ENCODE results near the gene POLR2A.
"Not testable (repeated sequence)": the region's sequence is repeated elsewhere in the genome, so short reads cannot be mapped to it uniquely, and the experiment has no call there.

POLR2A gene

GRCh38 chr17:7460850-7461660 lies 23.1 kb upstream of the POLR2A start:
- DNase-seq (ENCODE audit: low read depth in 2 of 2) = no peak

- DNase-seq (ENCODE audit: low read depth in 2 of 2) = no peak
Observed at GRCh38 chr17:7462474-7463371, 21.4 kb upstream of the POLR2A start.

- DNase-seq (ENCODE audit: low read depth in 2 of 2) = no peak
Observed at GRCh38 chr17:7463372-7463846, 20.8 kb upstream of the POLR2A start.

GRCh38 chr17:7464081-7464480 lies 20.1 kb upstream of the POLR2A start:
- no peak for DNase-seq (ENCODE audit: low read depth in 2 of 2)

- DNase-seq (ENCODE audit: low read depth in 2 of 2) = no peak
Observed at GRCh38 chr17:7465597-7466275, 18.4 kb upstream of the POLR2A start.

- no peak for DNase-seq (ENCODE audit: low read depth in 2 of 2)
Observed at GRCh38 chr17:7466318-7466638, 17.9 kb upstream of the POLR2A start.

- no peak for DNase-seq (ENCODE audit: low read depth in 2 of 2)
Observed at GRCh38 chr17:7466639-7467341, 17.4 kb upstream of the POLR2A start.

- no peak for DNase-seq (ENCODE audit: low read depth in 2 of 2)
Observed at GRCh38 chr17:7467498-7467897, 16.7 kb upstream of the POLR2A start.

GRCh38 chr17:7468290-7468689 lies 15.9 kb upstream of the POLR2A start:
- DNase-seq (ENCODE audit: low read depth in 2 of 2) = no peak

GRCh38 chr17:7468804-7469389 lies 15.3 kb upstream of the POLR2A start:
- no peak for DNase-seq (ENCODE audit: low read depth in 2 of 2)

GRCh38 chr17:7469843-7470242 lies 14.3 kb upstream of the POLR2A start:
- not testable (repeated sequence) for DNase-seq (ENCODE audit: low read depth in 2 of 2)

- not testable (repeated sequence) for DNase-seq (ENCODE audit: low read depth in 2 of 2)
Observed at GRCh38 chr17:7470457-7470973, 13.7 kb upstream of the POLR2A start.

- no peak for DNase-seq (ENCODE audit: low read depth in 2 of 2)
Observed at GRCh38 chr17:7471729-7472128, 12.4 kb upstream of the POLR2A start.

GRCh38 chr17:7474767-7475166 lies 9.4 kb upstream of the POLR2A start:
- not testable (repeated sequence) for DNase-seq (ENCODE audit: low read depth in 2 of 2)

GRCh38 chr17:7475764-7476422 lies 8.3 kb upstream of the POLR2A start:
- DNase-seq (ENCODE audit: low read depth in 2 of 2) = no peak

- no peak for DNase-seq (ENCODE audit: low read depth in 2 of 2)
Observed at GRCh38 chr17:7476494-7476893, 7.7 kb upstream of the POLR2A start.

- no peak for DNase-seq (ENCODE audit: low read depth in 2 of 2)
Observed at GRCh38 chr17:7476951-7477350, 7.2 kb upstream of the POLR2A start.

- DNase-seq (ENCODE audit: low read depth in 2 of 2) = peak in 1 of 2 donors; percentile 17
Observed at GRCh38 chr17:7477392-7478275, 6.5 kb upstream of the POLR2A start.
